Forelimb muscle (tissue), 1 donor: ENCODE measurements around the gene HACE1. TPM values are rescaled to one million over a fixed set of nuclear protein-coding genes. Genes with fewer than 3 reads are reported as not detected.

Experiments
- DNase-seq: peaks from one replicate; pipeline ENCODE4 v3.0.0-alpha.2; 2013; ENCODE audit warnings: low read depth
- polyA plus RNA-seq: library from polyadenylated mRNA; unstranded; fragments of 120-200 nt; gene quantifications from one replicate; pipeline ENCODE4 v1.2.1, GENCODE V29; 2013; ENCODE audit not compliant: insufficient read length

The HACE1 gene
- polyA plus RNA-seq, 1 donor = 9.9 TPM

DNA sequence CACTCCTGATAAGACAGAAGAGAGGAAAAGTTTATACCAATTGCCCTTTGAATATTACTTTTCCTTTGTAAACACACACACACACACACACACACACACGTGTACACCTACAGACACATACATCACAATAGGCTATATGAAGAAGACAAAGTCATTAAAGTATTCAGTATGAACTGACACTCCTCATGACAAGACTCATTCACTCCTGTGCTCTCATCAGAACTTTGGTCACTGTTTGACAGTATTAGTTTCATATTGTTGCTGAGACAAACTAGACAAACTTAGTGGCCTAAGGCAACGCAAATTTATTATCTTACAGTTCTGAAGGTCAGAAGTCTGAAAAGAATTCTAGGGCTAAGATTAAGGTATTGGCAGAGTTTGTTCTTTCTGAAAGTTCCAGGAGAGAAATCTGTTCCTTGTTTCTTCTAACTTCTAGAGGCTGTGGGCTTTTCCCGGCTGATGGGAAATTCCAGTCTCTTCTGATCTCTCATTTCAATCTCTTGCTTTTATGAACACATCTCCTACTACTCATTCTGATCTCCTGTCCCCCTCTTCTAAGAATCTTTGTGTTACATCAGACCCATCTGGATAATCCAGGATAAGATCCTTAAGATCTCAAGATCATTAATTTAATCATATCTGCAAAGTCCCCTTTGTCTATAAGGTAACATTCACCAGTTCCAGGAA lies 171.3 kb downstream of the HACE1 start:
- DNase-seq = no peak

DNA sequence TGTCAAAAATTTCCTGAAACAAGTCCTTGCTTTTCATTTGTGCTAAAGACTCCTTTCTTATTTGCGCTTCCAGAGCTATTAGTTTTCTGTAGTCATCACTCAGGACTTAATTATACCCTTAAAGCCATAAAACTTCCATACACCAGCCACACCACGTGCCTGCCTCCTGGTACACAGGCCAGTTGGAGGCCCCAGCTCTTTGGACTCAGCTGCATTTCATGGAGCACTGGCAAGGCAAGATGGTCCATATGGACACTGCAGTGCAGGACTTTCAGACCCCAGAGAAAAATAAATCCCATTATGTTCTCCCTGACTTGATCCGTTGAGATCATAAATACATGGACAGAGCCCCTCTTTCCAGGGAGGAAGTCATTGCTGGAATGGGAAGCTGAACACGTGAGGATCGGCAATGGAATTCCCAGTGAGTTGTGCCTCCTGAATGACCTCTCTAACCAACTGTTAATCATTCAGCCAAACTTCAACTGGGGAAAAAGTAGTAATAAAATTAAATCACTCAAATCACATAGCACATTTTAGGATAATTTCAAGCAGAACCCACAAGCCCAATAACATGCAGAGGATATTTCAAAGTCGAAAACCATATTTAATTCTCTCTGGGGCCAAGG lies 173.1 kb downstream of the HACE1 start:
- DNase-seq = no peak

GRCh38 chr6:104685871-104686549 lies 173.7 kb downstream of the HACE1 start:
- DNase-seq = no peak

- no peak for DNase-seq
Measured at GRCh38 chr6:104684911-104685415, 174.8 kb downstream of the HACE1 start.

GRCh38 chr6:104683809-104684208 lies 175.9 kb downstream of the HACE1 start:
- no peak for DNase-seq

GRCh38 chr6:104682722-104683643 lies 176.7 kb downstream of the HACE1 start:
- DNase-seq = no peak

DNA sequence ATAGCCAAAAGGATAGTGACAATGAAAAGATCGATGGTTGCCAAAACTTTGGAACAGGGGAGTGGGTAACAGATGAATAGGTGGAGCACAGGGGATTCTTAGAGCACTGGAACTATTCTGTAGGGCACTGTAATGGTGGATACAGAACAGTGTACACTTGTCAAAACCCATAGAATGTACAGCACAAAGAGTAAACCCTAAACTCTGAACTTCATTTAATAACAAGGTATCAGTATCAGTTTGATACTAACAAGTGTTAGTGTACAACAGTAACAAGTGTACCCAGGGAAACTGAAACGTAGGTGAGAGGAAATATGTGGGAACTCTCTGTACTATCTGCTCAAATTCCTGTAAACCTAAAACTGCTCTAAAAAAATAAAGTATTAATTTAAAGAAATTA lies 179.2 kb downstream of the HACE1 start:
- DNase-seq = no peak

DNA sequence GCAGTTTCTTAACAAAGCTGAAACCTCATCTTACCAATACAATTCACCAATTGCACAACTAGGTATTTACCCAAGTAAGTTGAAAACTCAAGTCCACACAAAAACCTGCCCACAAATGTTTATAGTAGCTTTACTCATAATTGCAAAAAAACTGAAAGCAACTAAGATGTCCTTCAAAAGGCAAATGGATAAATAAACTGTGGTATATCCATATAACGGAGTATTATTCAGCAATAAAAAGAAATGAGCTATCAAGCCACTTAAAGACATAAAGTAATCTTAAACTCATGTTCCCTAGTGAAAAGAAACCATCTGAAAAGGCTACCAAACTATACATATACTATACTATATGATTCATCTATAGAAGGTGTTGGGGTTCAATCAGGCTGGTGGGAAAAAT lies 179.7 kb downstream of the HACE1 start:
- no peak for DNase-seq

Other genes with a start within 250 kb of the HACE1 start
- 0.05 TPM for gene LIN28B, start 97.2 kb upstream of the HACE1 start, polyA plus RNA-seq